Measurements from ENCODE around the gene USP7.

The USP7 gene

DNA sequence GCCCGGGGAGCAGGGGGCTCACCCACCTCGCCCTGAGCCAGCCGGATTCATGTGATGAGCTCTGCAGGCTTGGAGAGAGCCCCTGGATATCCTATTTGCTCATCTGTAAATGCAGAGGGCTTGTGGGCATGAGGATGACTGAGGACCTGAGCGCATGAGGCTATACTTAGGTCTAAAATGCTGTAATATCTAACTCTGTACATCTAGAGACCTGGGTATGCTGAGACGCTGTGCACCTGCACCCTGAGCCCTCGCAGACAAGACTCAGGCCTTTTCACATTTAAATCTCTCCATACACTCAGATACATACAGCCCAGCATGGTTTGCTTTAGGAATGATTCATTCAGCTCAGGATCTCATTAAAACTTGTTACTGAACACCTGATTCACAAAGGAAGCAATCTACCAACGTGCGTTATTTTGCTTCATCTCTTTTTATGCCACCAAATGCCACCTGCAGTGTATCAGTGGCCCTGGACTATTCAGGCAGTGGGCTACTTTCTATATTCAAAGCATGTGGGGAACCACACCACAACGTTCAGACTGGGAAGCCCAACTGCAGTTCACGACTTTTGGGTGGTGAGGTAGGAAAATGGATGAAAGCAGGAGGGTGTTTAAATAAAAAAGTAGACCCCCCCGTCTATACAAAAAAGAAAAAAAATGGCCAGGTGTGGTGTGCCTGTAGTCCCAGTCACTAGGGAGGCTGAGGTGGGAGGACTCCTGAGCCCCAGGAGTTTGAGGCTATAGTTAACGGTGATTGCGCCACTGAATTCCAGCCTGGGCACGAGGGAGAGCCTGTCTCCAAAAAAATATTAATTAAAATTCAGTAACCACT is 12.0 kb downstream of the USP7 start:
- DNase-seq: no peak

DNA sequence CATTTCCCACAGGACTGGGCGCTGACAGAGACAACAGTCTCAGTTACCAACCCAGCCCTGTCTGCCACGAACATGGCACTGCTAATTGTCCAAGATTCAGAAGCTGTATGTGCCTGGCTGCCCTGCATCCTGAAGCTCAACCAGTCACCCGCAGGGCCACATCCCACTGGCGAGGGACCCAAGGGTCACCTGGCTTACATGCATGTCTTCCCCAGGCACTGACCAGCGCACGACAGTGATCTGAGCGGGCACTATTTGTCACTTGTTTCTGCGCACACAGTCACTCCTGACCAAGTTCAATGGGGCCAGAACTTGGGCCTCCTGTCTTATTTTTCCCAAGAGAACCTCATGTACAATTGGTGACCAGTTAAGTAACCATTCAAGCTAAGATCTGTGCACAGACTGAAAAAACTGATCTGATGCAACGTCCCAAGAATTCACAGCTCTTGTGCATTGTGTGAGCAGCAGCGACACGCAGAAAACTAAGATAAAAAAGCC is 13.1 kb downstream of the USP7 start:
- DNase-seq: no peak

DNA sequence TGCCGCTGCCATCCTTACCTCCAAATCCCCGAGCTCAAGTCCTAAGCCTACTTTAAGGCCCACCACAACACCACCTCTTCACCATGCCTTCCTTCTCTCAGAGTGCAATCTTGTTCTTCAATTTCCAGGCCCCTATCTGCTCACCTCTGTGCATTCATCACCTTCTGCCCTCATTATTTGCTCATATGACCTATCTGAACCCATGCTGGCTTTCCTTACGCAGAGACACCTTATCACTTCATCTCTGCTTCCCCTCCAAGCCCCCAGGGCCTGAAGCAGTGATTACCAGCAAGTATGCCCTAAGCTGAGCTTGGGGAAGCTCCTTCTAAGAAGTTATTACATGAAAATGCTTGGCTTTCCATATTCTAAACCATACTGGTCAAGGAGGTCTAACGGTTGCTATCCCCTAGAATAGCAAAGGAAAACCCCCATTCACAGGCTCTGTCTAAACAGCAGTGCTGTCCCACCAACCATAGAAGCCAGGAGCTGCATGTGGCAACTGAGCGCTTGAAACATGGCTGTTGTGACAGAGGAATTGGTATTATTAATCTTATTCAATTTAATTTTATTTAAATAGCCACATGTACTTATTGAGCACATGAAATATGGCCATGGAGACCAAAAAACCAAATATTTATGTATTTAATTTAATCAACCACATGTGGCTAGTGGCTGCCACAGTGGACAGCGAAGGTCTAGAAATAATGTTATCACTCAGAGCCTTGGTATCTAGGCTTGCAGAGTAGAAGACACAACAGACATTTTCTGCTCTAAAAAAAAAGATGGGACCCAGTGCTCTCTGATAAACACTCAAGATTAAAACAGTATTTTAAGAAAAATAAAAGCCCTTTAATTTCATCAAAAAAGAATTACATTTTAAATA is 13.9 kb downstream of the USP7 start:
- DNase-seq: no peak

DNA sequence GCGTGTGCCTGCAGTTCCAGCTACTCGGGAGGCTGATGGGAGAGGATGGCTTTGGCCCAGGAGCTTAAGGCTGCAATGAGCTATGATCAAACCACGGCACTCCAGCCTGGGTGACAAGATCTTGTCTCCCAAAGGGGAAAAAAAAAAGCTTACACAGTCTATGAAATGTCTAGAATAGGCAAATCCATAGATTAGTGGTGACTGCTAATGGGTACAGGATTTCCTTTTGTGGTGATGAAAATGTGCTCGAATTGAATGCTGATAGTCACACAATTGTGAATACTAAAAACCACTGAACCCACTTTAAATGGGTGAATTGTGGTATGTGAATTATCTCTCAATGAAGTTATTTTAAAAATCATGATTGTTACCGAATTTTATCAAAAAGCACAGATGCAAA is 14.9 kb downstream of the USP7 start:
- DNase-seq: no peak

DNA sequence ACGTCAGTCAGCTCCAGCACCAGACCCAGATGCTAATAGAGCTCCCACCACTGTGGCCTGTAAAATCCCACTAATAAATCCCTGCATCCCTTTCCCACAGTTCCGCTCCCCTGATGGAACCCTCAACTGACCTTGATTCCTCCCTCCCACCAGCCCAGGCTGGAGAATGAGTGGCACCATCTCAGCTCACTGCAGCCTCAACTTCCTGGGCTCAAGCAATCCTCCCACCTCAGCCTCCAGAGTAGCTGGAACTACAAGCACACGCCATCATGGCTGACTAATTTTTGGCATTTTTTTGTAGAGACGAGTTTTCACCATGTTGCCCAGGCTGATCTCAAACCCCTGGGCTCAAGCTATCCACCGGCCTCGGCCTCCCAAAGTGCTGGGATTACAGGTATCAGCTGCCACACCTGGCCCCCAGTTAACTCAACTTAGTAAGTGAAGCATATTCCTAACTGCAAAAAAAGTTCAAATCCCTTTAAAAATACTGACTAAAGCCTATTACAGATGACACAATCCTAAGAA is 15.6 kb downstream of the USP7 start:
- DNase-seq: no peak

DNA sequence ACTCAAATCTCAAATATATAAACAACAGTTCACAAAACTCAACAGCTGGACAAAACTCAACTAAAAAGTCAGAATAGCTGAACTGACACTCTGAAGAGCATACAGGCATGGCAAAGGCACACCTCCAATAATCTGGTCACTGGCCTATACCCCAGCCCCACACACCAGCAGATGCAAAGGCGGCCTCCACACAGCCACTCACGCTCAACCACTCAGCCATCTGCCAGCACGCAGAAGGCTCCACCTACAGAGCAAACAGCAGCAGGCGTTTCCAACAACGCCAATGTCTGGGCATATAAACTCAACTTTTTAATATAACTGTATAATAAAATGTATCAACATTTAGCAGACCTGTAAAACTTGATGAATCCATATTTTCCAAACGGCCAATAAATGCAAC is 17.2 kb downstream of the USP7 start:
- DNase-seq: no peak

DNA sequence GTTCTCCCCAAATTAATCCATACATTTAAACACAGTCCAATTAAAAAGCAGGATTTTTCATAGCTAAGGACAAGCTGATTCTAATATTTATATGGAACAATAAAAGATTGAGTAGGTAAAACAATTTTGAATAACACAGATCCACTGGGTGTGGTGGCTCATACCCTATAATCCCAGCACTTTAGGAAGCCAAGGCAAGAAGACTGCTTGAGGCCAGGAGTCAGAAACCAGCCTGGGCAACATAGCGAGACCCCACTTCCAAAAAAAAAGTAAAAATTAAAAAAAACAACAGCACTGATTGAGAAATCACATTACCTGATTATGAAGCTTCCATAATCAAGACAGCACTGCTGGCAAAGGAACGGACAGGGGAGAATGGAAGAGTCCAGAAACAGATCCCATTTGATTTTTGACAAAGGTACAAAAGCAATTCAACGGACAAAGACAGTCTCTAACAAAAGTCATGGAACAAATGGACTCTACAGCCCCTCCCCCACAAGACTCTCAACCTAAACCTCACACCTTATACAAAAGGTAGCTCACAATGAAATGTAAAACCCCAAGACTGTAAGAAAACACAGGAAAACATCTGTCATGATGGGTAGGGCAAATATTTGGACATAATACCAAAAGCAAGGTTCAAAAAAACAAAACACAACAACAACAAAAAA is 17.9 kb downstream of the USP7 start:
- no peak for DNase-seq

DNA sequence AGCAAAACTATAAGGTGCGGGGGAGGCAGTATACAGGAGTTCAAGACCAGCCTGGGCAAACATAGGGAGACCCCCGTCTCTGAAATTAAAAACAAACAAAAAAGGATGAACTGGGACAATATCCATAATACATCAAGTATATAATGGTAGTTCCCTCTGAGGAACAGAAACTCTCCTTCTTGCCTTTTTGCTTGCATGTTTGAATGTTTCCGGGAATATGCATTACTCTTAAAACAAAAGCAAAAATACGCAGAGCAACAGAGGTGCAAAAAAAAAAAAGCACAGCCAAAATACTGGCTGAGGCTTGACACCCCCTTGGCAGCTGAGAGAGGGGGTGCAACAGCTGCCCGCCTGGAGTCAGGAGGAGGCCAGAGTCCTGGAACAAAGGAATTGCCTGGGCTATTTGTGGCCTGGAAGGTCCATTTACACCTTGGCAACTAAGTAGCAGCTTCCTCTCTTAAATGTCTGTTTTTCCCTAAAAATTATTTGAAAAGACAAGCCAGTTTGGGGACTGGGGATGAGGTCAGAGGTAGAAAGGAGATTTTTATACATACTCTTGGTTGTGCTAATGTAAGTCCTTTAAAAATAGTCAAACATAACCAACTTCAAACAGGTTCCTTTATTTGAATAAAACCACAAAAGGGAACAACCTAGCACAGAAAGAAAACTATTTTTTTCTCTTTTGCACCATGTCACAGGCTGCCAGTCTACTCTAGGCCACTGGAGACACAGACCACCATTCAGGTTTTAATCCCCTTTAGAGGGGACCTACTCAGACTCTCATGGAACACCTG is 19.5 kb downstream of the USP7 start:
- DNase-seq: no peak

DNA sequence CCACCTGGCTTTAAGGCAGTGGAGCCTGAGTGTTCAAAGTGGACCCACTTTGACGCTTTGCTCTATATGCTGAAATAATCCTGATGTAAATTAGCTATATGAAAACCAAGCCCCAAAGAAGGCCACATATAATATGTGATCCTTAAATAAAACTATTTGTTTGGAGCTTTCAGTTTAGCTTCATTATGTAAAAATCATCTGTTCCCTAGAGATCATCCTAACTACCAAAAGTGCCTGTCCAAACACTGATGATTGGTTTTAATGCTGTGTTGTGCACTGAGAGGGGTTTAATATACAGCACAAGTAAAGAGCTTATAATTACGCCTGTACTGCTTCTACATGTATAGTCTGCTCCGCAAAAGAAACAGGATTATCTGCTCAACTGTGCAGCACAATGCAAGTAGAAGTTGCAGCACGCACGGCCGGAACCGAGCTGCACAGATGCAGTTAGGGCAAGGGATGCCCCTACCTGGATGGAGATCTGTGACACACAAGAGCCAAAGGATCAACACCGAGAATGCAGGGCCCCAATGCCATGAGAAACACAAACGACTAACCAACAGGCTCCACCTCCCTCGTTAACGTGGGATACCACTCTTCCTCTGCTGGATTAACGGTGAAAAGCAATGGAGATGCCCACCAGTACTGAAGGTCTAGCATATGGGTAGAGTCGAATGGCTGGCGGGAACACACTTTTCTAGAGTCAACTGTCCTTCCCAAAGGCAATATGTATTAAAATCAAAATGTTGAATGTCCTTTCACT is 20.5 kb downstream of the USP7 start:
- no peak for DNase-seq

DNA sequence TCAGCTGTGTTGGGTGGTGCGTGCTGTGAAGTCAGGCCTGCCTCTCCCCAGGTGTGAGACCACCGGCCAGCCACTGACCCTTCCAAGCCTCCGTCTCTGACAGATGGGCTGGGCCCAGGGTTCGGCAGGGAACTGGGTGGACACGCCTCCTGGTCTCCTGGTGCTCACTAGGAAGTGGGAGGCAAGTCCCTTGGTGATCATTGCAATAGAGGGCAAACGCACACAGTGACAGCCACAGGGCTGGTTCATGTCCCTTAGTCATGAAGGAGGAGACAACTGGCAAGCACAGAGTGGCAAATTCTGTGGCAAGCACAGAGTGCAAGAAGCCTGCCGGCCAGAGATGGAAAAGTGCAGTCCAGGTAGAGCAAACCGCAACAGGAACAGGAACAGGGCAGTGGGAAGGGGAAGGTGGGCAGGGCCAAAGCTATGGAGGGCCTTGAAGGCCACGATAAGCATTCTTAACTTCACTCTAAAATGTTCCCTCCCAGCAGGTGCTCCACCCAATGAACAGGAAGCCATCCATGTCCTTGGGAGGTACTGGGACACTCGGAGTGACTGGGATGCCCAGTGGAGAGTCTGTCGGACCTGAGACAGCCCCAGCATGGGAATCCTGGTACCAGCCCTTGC is 21.9 kb downstream of the USP7 start:
- DNase-seq: no peak

DNA sequence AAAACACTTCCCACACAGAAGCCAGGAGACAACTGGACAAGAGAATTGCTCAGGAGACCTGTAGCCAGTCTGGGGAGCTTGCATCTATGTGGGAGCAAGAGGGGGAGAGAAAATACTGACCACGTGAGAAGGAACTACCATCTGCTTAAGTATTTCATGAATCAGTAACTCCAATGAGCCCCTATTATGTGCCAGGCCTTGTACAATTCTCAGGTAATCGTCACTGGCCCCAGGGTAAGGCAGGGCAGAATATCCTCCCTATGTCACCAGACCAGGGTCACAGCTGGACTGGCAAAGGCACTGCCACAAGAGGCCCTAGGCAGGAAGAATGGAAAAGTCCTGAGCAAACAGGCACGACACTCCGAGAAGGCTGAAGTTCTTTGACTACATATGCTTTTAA is 25.9 kb downstream of the USP7 start:
- no peak for DNase-seq

DNA sequence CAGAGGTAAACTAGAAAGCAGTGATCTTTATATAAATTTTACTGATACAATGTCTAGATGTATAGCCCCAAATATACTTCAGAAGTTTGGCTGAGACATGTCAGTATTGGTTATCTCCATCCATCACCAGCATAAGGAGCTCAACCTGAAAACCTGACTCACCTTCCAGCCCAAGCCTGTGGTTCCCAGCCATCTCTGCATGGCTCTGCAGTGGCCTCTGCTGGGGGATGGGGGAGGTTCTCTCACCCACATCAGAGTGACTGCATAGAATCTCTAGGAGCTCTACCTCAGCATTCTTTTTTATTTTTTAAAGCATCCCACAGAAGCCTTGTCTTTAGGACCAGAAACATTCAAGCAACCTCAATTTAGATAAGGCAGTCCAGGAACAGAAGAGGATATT is 27.3 kb downstream of the USP7 start:
- peak; percentile 63 for DNase-seq

DNA sequence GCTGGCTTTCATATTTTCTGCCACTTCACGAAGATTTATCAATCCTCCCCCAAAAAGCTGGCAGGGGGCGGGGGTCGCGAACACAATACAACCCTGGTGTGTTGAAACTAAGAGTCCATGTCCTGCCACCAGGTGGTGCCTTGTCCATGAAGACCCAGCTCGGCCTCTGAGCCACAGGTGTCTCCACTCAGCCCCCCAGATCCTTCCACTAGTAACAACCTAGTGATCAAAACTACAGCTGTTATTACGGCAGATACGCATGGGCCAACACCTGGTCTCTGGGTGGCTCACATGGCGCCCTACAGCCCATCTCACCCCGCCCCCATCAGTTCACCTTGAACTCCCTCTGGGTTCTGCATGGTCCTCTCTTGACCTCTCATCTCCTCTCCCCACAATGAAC is 27.7 kb downstream of the USP7 start:
- no peak for DNase-seq

DNA sequence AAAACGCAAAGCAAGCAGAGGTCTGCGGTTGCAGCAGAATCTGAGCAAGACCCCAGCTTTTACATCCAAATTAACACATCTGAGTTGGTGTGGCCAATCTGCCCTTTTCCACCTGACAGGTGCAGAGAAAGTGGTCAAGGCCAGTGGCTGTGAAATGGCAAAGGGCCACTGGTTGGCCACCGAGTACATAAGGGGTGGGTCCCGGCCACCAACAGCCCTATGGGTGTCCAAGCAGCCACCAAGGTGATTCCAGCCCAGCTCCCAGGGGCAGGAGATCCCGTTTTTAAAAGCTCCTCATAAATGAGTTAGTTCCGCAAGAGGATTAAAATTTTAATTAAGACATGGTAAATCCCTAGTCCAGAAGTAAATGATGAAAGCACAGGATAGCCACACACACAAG is 29.1 kb downstream of the USP7 start:
- no peak for DNase-seq

DNA sequence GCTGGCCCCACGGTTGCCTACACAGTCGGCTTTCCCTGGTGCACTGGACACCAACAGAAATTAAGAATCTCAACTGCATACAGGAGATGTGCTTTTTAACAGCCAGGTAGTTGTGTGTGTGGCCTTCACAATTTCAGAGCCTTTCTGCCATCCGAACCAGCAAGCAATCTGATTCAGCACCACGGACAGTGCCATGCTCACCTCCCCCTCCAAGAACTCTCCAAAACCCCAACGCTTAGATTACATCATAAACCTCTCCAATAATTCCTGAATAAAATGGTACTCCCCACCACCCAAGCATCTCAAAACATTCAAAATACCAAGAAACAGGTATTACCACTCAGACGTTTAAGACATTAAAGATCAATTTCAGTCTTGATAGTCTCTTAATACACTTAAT is 31.8 kb downstream of the USP7 start:
- DNase-seq: peak; percentile 50

DNA sequence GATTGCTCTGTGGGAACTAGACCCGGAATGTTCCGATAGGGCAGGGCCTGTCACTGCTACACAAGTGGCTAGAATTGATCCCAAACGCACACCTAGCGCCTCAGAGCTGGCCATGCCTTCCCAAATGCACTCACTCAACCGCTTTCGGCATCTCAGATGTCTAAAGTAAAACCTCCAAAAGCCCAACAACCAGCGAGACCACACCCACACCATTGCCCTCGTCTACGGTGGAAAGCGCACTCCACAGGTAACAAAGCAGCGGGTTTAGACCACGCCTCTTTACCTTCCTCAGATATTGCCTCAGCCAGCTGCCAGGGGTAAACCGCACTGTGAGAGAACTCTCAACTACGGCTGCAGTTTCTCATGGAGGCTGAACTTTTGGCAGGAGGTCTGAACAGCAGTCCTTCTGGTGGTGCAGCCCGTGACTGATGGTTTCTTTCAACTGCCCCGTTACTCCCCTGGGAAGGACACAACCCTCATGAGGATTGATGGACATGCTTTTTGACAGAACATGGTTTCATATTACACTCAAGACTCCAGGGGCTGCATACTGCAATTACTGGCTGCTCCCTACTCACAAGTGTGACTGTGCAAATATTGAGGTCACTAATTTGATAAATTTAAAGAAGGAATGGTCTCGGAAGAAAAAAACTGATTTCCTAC is 34.5 kb downstream of the USP7 start:
- no peak for DNase-seq

DNA sequence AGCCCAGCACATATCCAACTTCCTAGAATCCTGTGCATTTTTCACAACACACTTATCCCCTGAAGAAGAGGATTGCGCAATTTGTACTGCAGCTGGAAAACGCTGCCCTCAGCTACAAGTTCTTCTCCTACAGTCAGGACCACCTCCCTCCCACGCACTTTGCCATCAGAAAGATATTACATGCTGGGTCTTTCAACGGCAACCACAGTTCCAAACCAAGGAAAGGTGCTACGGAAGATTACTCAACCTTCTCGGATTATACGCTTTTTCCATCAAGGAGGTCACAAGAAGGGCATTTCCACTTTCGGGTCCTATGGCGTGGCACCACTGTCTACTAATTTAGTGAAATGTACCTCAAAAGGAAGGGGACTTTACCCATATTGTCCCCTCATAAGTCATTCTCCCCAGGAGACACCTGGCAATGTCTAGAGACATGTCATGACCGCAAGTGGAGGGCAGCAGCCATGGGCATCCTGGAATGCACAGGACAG is 35.2 kb downstream of the USP7 start:
- DNase-seq: no peak

DNA sequence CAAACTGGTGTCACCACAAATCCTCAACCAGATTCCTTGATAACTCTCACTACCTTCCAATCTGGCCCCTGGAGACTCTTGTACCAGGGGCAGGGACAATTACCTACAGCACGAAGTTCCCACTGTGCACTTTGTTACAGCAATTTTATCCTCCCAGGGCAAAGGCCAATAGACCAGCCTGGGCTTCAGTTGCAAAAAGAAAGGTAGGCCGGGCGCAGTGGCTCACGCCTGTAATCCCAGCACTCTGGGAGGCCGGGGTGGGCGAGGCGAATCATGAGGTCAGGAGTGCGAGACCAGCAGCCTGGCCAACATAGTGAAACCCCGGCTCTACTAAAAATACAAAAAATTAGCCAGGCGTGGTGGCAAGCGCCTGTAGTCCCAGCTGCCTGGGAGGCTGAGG is 36.9 kb downstream of the USP7 start:
- DNase-seq: no peak

DNA sequence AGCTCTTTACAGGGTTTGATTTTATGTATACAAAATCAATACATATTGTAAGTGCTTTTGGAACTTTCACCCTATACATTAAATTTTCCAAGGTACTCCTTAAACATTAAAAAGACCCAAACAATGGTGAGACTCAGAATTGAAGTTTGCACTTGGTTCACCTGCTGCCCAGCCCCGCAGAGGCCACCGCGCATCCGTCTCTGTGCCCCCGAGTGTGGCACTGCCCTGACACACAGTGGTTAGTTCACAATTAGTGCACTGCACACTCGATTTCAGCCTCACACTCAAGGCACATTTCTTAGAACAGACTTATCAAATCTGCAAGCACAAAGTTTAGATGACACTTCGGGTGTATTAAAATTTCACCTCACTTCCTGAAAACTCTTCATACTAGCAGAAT is 38.3 kb downstream of the USP7 start:
- no peak for DNase-seq

DNA sequence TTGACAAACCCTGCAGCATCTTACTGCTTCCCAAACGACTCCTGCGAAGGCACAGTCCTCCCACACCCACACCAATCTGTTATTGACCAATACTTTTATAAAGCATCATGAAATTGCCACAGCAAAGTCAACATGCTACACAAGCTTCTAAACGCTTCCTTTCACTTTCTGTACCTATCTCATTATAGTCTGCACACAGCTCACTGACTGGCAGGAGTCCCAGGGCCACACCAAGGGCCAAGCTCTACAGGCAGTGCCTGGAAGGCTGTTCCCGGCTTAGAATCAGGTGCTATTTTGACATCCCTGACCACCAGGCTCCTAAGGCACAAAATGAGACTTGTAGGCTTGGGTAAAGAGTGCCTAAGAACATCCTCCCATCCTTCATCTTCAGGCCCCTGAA is 39.5 kb downstream of the USP7 start:
- no peak for DNase-seq
